Measurements from ENCODE around the gene TMEM168. TPM values are rescaled to one million over a fixed set of nuclear protein-coding genes. Genes with fewer than 3 reads are reported as not detected.

Gene TMEM168
- total RNA-seq, 1 donor from 2014 or later, result 26.3 TPM

DNA sequence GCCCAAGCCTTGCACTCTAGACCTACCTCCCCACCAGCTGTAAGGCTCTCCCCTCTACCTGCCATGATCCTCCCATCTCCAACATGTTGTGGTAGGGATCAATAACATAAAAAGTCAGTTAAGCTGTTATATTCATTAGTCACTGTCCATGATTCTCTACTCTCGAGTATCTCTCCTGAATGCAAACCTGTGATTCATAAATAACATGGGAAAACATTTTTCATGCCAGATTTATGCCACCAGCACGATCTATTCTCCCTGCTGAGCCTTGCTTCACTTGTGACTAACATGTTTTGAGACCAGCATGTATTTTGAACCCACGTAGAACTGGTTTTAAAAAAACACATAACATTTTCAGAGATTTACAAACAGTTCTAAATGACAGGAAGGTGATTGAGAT lies 30.3 kb downstream of the TMEM168 start:
- Histone ChIP-seq H3K36me3 (no peaks in the 10 kb centered on the region), H3K27me3 (no peaks in the 10 kb centered on the region), H3K4me3 (no peak overlapping the region), H3K27ac (no peak overlapping the region), H3K9me3 (no peaks in the 10 kb centered on the region), H3K4me1 (no peaks in the 10 kb centered on the region)
- no peak for ATAC-seq
- intact Hi-C loops (cut with DNase I), result no loop called here
- no peak for DNase-seq
- TF ChIP-seq CTCF (IDR thresholded peaks at IDR 0.05), result no peak

GRCh38 chr7:112757337-112757736 lies 32.9 kb downstream of the TMEM168 start:
- H3K4me1 ChIP-seq, result no peaks in the 10 kb centered on the region
- H3K9me3 ChIP-seq, result no peaks in the 10 kb centered on the region
- H3K4me3 ChIP-seq, result no peak overlapping the region
- H3K27me3 ChIP-seq, result no peaks in the 10 kb centered on the region
- no peak overlapping the region for H3K27ac ChIP-seq
- TF ChIP-seq CTCF (IDR thresholded peaks at IDR 0.05), result no peak
- DNase-seq (no peak), ATAC-seq (no peak)
- intact Hi-C loops (cut with DNase I), result no loop called here
- no peaks in the 10 kb centered on the region for H3K36me3 ChIP-seq

- no peak for DNase-seq
- Histone ChIP-seq H3K9me3 (no peaks in the 10 kb centered on the region), H3K4me1 (no peaks in the 10 kb centered on the region), H3K27me3 (no peaks in the 10 kb centered on the region), H3K36me3 (no peaks in the 10 kb centered on the region), H3K27ac (no peak overlapping the region), H3K4me3 (no peak overlapping the region)
- intact Hi-C loops (cut with DNase I), result no loop called here
- no peak for TF ChIP-seq CTCF (IDR thresholded peaks at IDR 0.05)
- ATAC-seq, result no peak
These were observed 36.9 kb downstream of the TMEM168 start for GRCh38 chr7:112753298-112753697.

DNA sequence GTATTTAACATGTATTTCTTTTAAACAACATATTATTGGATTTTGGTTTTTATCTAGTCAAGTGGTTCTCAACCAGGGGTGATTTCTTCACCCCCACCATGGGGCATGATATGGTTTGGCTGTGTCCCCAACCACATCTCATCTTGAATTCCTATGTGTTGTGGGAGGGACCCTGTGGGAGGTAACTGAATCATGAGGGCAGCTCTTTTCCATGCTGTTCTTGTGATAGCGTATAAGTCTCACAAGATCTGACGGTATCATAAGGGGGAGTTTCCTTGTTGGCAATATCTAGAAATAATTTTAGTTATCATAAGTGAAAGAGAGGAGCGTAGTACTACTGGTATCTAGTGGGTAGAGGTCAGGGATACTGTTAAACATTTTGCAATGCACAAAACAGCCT lies 37.6 kb downstream of the TMEM168 start:
- Histone ChIP-seq H3K36me3 (no peaks in the 10 kb centered on the region), H3K27me3 (no peaks in the 10 kb centered on the region), H3K4me1 (no peaks in the 10 kb centered on the region), H3K4me3 (no peak overlapping the region), H3K9me3 (no peaks in the 10 kb centered on the region), H3K27ac (no peak overlapping the region)
- TF ChIP-seq CTCF (IDR thresholded peaks at IDR 0.05), result no peak
- no peak for DNase-seq
- ATAC-seq, result no peak
- intact Hi-C loops (cut with DNase I), result no loop called here

- H3K9me3 ChIP-seq, result no peaks in the 10 kb centered on the region
- DNase-seq (no peak), ATAC-seq (no peak)
- H3K4me3 ChIP-seq, result no peak overlapping the region
- no peak overlapping the region for H3K27ac ChIP-seq
- H3K36me3 ChIP-seq, result no peaks in the 10 kb centered on the region
- H3K27me3 ChIP-seq, result no peaks in the 10 kb centered on the region
- intact Hi-C loops (cut with DNase I), result no loop called here
- H3K4me1 ChIP-seq, result no peaks in the 10 kb centered on the region
- no peak for TF ChIP-seq CTCF (IDR thresholded peaks at IDR 0.05)
These were observed 40.4 kb downstream of the TMEM168 start for GRCh38 chr7:112749775-112750174.

- Histone ChIP-seq H3K4me3 (no peak overlapping the region), H3K27ac (no peak overlapping the region), H3K27me3 (no peaks in the 10 kb centered on the region), H3K4me1 (no peaks in the 10 kb centered on the region), H3K9me3 (no peaks in the 10 kb centered on the region), H3K36me3 (no peaks in the 10 kb centered on the region)
- DNase-seq, result no peak
- TF ChIP-seq CTCF (IDR thresholded peaks at IDR 0.05), result no peak
- intact Hi-C loops (cut with DNase I), result no loop called here
- no peak for ATAC-seq
These were observed 41.8 kb downstream of the TMEM168 start for GRCh38 chr7:112748381-112748780.

Measured in upper lobe of right lung (tissue), 1 donor.